Gastrocnemius medialis (tissue), 4 donors: ENCODE results near the gene CYP27A1.

Experiments
- POLR2A ChIP-seq, 2 donors: fragments of 450-650 bp; IDR thresholded peaks; one replicate each; pipeline ENCODE4 v1.6.1; 2017; ENCODE audit warnings: antibody characterized with exemption in 2 of 2, mild to moderate bottlenecking in 2 of 2, moderate library complexity in 2 of 2
- TF ChIP-seq, protein P1 (sequence below), 5 experiments: fragments of 450-650 bp in 3 of 5; fragments of 200-600 bp in 2 of 5; sonication (generic) in 2 of 5; IDR thresholded peaks in 4 of 5; conservative IDR thresholded peaks in 1 of 5; 1 replicate in 4 of 5; 2 replicates in 1 of 5; pipeline ENCODE4 v1.5.1; 2016 to 2019; ENCODE audit warnings: antibody characterized with exemption in 5 of 5, mild to moderate bottlenecking in 3 of 5, moderate library complexity in 3 of 5

DNA sequence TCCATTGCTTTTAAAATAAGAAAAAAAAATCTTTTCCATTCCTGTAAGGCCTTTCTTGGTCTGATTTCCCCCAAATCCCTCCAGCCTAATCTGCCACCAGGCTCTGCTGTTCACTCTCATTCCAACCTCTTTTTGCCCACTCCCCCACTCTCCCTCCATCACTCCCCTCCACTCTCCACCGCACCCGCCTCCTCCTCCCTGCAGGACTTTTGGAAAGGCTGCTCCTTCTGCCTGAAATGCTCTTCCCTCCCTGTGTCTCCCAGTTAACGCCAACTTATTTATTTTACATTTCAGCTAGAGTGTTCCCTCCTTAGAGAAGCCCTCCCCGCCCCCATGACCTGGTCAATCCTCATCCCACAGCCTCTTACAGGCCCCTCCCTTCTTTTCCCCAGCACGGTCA, 72.9 kb downstream of the CYP27A1 start:
- TF ChIP-seq, protein P1, sequence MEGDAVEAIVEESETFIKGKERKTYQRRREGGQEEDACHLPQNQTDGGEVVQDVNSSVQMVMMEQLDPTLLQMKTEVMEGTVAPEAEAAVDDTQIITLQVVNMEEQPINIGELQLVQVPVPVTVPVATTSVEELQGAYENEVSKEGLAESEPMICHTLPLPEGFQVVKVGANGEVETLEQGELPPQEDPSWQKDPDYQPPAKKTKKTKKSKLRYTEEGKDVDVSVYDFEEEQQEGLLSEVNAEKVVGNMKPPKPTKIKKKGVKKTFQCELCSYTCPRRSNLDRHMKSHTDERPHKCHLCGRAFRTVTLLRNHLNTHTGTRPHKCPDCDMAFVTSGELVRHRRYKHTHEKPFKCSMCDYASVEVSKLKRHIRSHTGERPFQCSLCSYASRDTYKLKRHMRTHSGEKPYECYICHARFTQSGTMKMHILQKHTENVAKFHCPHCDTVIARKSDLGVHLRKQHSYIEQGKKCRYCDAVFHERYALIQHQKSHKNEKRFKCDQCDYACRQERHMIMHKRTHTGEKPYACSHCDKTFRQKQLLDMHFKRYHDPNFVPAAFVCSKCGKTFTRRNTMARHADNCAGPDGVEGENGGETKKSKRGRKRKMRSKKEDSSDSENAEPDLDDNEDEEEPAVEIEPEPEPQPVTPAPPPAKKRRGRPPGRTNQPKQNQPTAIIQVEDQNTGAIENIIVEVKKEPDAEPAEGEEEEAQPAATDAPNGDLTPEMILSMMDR (IDR thresholded peaks at IDR 0.05 in 4 of 5, conservative IDR thresholded peaks at IDR 0.05 in 1 of 5) = no peak
- no peak for TF ChIP-seq POLR2A (IDR thresholded peaks at IDR 0.05)
